Left renal pelvis (tissue), 4 donors: ENCODE measurements around the gene NLRP6. TPM values are rescaled to one million over a fixed set of nuclear protein-coding genes. Genes with fewer than 3 reads are reported as not detected.
"Not testable (repeated sequence)": the region's sequence is repeated elsewhere in the genome, so short reads cannot be mapped to it uniquely, and the experiment has no call there.

Experiments
- DNase-seq, 4 donors: peaks; one replicate each; pipeline ENCODE4 v3.0.0-alpha.2; 2013; ENCODE audit warnings: low read depth in 4 of 4, low spot score in 3 of 4
- polyA plus RNA-seq, 4 donors: library from polyadenylated mRNA; unstranded; fragments of 120-200 nt; gene quantifications; one replicate each; pipeline ENCODE4 v1.2.1, GENCODE V29; 2013; ENCODE audit not compliant: insufficient read length in 4 of 4

Gene NLRP6
- polyA plus RNA-seq, 4 donors: 0.04 to 0.50 (median 0.22) TPM

GRCh38 chr11:333616-334263 lies 55.5 kb downstream of the NLRP6 start:
- not testable (repeated sequence) for DNase-seq

DNA sequence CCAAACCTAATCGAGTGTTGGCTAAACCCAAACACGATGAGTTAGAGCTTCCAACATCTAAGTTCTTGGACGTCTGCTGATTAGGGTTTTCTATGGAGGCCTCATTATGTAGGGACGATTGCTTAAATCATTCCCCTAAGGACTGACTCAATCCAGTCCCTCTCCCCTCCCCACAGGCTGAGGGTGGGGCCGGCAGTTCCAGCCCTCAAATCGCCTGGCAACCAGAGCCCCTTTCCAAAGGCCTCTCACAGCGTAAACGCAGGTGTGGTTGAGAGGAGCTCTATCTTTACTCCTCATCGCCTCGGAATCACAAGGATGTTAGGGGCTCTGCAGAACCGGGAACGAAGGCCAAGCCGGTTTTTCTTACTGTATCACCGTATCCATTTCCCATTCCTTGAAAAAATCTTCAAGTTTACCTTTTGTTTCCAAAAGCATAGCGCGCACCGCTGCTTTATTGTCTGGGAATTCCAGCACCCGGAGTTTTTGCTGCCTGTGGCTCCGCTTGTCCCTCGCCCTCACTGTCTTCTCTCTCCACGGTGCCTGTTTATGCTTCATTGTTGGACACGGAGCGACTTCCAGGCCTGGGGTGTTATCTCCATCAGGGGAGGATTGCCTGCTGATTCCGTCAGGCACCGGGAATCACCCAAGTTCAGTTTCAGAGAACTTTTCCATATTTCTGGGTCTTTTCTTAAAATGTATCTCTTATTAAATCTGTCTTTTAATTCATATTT lies 56.2 kb downstream of the NLRP6 start:
- no peak for DNase-seq

Other genes with a start within 250 kb of the NLRP6 start
- gene SCGB1C1, start 85.3 kb upstream of the NLRP6 start, polyA plus RNA-seq: not detected
- 10 to 100 TPM; 38.7 to 46.1 (median 45.8) TPM for gene BET1L, start 71.0 kb upstream of the NLRP6 start, polyA plus RNA-seq
- 10 to 100 TPM; 68.7 to 87.3 (median 84.3) TPM for gene RIC8A, start 70.7 kb upstream of the NLRP6 start, polyA plus RNA-seq
- 10 to 100 TPM; 22.6 to 38.2 (median 25.7) TPM for gene SIRT3, start 42.1 kb upstream of the NLRP6 start, polyA plus RNA-seq
- gene PSMD13, start 41.4 kb upstream of the NLRP6 start, polyA plus RNA-seq: 100 to 1,000 TPM; 103 to 148 (median 140) TPM
- gene PGGHG, start 10.7 kb downstream of the NLRP6 start, polyA plus RNA-seq: 10 to 100 TPM in 3 of 4 donors, 1 to 10 TPM in 1; 8.3 to 25.1 (median 16.7) TPM
- gene IFITM5, start 21.1 kb downstream of the NLRP6 start, polyA plus RNA-seq: under 1 TPM in 3 of 4 donors, not detected in 1; 0.18 to 0.49 (median 0.35) TPM
- gene IFITM2, start 29.4 kb downstream of the NLRP6 start, polyA plus RNA-seq: 100 to 1,000 TPM; 157 to 239 (median 215) TPM
- gene IFITM1, start 35.6 kb downstream of the NLRP6 start, polyA plus RNA-seq: 10 to 100 TPM; 25.0 to 40.4 (median 35.2) TPM
- 100 to 1,000 TPM; 285 to 490 (median 450) TPM for gene IFITM3, start 42.5 kb downstream of the NLRP6 start, polyA plus RNA-seq
- gene B4GALNT4, start 91.1 kb downstream of the NLRP6 start, polyA plus RNA-seq: 10 to 100 TPM; 48.1 to 95.7 (median 66.5) TPM
- 1 to 10 TPM in 3 of 4 donors, under 1 TPM in 1; 0.38 to 9.1 (median 4.9) TPM for gene PKP3, start 115.8 kb downstream of the NLRP6 start, polyA plus RNA-seq
- gene SIGIRR, start 136.6 kb downstream of the NLRP6 start, polyA plus RNA-seq: 10 to 100 TPM; 13.2 to 50.5 (median 35.5) TPM
- 10 to 100 TPM in 2 of 4 donors, 1 to 10 TPM in 1, under 1 TPM in 1; 0.72 to 14.7 (median 9.9) TPM for gene ANO9, start 163.6 kb downstream of the NLRP6 start, polyA plus RNA-seq
- 10 to 100 TPM; 22.9 to 46.4 (median 31.0) TPM for gene PTDSS2, start 171.9 kb downstream of the NLRP6 start, polyA plus RNA-seq
- 100 to 1,000 TPM in 1 of 4 donors, 10 to 100 TPM in 3; 75.4 to 108 (median 87.4) TPM for gene RNH1, start 228.8 kb downstream of the NLRP6 start, polyA plus RNA-seq